ENCODE results near the gene SHF.
A peak's percentile ranks its signal among the peaks of the same experiment; 100 is the strongest.

Gene SHF

DNA sequence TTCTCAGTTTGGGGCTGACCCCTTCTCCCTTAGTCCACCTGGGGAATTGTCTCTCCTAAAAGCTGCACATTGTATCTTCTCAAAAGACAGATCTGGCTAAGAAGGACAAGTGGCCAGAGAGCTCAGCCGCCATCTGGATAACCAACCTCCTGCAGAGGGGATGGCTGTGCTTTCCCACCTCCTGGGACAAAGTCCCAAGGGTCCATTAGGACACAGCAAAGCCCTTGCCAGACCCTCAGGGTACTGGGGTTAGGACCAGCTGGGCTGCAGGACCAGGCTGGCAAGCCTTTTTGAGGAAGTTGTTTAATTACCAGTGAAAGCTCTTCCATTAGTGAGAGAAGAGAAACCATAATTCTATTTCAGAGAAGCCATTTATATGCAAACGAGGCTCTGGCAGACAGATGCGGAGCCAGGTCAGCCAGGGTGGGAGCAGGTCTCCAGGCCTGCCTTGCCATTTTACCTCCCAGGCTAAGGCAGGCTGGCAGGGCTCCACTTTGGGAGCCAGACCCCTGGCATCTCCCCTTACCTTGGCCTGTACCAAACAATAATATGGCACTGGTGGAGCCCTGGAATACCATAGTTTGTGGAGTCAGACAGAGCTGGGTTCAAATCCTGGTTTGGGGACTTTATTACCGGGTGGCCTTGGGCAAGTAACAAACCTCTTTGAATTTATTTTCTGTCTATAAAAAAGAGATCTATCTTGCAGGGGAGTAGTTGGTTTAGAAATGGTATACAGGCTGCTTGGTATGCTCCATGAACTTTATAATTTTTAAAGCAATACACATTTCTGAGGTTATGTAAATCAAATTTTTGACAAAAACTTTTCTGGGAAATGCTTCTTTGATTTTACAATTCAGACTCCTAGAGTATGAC is 17.9 kb downstream of the SHF start:
- DNase-seq (ENCODE audit: low spot score) = no peak

DNA sequence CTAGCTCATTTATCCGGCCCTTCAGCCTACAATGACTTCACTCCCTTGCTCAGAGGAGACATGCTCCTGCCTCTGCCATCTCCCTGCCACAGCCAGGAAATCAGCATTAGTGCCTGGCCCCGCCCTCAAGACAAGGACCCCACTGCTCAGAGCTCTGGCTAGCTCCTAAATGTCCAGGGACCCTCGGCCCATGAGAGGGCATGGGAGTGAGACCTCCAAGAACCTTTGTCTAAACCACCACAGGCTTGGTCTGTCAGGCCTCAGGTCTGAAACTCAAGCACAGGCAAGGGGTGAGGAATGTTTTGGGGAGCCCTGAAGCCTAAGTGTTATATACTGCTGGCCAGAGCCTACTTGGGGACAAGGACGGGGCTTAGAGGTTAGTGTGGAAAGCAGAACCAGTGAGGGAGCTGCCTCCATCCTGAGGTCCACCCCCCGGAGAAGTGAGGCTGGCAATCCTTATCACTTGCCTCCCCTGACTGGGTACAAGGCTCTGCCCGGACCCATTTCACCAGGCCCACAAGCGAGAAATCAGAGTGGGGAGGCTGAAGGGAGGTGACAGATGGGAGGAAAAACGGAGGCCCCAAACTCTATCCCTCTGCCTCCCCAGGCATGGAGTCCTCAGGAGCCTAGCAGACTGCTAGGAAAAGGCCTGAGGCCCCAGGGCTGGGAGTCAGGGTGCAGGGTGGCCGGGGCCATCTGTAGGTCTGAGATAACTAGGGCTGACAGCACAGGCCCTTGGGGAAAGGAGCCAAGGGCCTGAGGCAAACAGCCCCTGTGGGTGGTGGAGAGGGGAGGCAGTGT is 18.8 kb downstream of the SHF start:
- no peak for DNase-seq (ENCODE audit: low spot score)

DNA sequence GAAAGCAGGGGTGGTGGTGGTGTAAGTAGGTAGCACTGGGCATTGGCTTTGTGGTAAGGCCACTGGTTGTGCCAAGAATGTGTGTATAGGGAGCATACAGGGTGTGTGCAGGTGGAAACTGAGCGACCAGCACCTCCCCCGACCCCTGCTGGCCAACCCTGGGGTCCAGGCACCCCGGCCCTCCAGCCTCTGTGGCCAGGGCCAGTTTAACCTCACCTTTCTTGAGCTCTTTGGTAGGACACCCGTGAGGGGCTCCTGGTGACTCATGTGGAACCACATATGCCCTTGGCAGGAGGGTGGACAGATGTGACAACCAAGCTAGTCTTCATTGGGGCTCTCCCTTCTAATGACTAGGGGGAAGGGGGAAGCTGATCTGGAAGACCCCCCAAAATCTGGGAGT is 19.5 kb downstream of the SHF start:
- DNase-seq (ENCODE audit: low spot score) = no peak

DNA sequence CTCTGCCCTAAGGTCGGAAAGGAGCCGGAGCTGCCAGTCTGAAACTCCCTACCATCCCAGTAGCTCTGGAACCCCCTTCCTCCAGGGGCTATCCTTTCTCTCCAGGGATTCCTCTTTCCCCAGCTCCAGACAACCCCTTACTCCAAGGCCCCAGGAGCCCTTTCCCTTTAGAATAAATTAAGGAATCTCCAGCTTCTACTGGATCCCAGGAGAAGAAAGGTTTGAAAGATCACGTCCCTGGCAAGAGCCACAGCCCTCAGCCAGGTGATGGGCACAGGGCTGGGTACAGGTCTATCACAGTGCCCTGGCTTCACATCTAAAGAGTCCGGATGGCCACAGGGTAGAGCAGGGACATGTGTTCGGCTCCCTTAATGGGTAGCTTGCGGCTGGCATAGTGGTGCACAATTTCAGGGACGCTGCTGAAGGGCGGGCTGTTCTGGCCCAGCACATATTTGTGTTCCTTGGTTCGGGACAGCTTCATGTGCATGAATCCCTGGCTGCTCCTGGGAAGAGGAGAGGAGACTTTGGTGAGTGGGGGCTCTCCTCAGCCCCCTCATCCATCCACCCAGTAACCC is 20.0 kb downstream of the SHF start:
- DNase-seq (ENCODE audit: low spot score) = no peak

DNA sequence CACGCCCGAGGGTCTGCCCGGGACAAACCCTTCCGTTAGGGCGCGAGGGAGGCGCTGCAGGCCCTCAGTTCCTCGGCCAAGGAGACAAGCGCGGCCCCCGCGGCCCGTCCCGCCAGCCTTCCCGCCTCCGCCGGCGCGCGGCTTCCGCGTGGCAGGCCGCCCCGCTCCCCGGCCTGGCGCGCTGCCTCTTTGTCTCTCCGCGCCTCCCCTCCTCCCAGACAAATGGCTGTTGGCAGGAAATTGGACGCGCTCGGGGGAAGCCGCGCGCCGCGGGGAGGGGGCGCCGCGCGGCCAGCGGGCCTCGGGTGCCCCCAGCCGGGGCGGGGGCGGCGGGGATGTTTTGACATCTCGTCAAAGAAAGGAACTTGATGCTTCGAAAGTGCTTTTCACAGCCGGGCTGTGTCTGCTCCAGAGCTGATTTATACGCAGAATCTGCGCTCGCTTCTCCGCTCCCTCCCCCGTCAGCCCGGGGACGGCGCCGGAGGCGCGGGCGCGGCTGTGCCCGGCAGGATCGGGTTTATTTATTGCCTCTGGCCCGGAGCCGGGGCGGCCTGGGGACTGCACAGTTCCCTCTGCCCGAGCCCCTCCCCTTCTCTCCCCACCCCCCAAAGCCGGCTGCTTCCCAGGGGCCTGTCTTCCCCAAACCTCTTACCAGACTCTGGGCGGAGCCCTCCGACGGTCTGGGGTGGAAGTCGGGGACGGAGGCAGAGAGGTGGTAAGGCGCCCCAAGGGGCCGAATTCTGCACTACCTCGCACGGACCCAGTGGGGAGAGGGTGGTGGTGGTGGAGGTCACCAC is 20.7 kb downstream of the SHF start:
- DNase-seq (ENCODE audit: low spot score) = peak; percentile 91

DNA sequence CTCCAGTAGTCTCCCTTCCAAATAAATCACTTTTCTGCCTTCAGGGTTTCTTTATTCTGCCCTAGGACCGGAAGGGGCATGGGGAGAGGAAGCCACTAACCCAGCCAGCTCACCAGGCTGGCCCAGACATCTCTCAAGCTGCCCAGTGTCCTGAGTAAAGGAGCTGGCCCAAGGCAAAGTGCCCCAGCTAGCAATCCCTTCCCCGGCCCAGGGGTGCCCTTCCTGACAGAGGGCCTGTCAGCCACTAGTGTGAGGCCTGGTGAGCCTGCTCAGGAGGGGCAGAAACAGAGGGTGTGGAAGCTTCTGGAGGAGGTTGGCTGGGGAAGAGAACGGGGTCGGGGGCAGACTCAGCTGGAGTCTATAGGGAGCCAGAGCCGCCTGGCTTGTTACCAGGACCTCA is 22.2 kb downstream of the SHF start:
- no peak for DNase-seq (ENCODE audit: low spot score)

DNA sequence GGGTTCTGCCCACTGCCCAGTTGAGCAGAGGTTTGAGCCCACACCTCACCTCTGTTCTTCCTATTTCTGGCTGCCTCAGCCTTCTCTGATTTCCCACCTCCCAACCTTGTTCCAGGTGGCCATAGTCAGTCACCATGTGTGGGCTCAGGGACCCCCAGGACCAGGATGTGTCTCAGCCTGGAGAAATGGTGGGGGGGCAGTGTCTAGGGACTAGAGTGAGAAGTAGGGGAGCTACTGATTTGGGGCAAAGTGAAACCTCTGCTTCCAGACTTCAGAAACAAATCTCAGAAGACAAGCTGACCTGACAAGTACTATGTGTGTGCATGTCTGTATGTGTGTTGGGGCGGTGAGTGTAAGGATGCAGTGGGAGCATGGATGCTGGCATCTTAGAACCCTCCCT is 22.9 kb downstream of the SHF start:
- DNase-seq (ENCODE audit: low spot score) = no peak

DNA sequence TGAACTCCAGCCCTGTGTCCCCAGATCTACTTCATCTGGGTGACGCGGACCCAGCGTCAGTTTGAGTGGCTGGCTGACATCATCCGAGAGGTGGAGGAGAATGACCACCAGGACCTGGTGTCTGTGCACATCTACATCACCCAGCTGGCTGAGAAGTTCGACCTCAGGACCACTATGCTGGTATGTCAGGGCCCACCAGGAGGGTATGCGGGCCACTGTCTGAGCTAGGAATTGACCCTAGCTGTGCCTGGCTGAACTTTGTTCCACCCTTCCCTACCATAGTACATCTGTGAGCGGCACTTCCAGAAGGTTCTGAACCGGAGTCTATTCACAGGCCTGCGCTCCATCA is 24.3 kb downstream of the SHF start:
- no peak for DNase-seq (ENCODE audit: low spot score)

DNA sequence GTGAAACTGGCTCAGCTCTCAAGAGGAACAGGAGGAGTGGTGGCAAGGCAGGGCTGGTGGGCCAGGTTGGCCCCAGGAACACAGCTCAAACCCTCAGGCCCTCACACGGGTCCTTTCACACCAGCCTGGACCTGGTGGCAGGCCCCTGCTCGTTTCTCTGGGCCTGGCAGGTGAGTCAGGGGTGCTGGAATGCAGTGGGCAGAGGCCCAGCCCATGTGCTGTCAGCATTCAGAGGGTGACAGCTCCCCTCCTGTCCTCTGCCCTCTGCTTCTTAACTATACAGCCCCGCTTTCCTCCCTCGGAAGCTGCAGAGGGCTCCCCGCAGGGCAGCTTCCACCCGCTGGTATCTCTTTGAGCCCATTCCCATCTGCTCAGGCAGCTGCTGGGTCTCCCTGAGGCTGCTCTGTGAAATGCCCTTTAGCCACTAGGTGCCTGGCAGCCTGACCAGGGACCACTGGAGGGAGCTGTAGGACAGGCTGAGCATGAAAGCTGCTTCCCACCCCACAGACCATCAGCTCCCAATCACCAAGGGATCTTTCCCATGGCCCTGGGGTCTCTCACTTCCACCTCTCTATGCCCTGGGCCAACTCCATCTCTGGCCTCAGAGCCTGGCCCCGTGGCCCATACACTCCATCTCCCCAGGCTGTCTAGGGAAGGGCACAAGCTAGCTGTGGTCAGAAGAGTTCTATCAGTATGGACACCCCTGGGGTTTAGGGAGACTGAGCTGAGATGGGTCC is 24.8 kb downstream of the SHF start:
- DNase-seq (ENCODE audit: low spot score) = peak; percentile 86

DNA sequence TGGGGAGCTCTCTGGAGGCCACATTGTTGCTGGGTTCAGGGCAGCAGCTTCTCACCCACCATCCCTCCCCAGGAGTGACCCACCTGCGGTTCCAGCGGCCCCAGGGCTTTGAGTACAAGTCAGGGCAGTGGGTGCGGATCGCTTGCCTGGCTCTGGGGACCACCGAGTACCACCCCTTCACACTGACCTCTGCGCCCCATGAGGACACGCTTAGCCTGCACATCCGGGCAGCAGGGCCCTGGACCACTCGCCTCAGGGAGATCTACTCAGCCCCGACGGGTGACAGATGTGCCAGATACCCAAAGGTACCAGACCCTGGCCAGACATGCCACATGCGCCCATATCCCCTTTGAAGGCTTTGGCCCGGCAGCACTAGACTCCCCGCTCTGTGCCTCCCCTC is 26.1 kb downstream of the SHF start:
- no peak for DNase-seq (ENCODE audit: low spot score)

DNA sequence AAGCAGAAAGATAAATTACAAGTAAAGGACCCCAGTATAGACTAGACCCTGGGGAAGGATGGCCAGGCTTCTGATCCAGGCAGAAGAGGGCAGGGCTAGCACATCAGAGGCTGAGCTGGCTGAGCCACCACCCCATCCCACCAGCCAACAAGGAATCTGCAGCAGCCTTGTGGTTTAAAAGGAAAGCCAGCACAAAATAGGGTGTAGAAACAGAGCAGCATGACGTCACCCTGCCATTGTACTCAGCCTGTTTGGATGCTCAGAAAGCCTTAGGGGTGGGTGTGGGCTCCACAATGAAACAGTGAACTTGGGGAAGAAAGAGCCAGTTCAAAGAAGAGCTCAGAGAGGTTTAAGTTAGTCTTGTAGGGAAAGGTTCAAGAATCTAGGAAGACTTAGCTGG is 29.8 kb downstream of the SHF start:
- DNase-seq (ENCODE audit: low spot score) = no peak

DNA sequence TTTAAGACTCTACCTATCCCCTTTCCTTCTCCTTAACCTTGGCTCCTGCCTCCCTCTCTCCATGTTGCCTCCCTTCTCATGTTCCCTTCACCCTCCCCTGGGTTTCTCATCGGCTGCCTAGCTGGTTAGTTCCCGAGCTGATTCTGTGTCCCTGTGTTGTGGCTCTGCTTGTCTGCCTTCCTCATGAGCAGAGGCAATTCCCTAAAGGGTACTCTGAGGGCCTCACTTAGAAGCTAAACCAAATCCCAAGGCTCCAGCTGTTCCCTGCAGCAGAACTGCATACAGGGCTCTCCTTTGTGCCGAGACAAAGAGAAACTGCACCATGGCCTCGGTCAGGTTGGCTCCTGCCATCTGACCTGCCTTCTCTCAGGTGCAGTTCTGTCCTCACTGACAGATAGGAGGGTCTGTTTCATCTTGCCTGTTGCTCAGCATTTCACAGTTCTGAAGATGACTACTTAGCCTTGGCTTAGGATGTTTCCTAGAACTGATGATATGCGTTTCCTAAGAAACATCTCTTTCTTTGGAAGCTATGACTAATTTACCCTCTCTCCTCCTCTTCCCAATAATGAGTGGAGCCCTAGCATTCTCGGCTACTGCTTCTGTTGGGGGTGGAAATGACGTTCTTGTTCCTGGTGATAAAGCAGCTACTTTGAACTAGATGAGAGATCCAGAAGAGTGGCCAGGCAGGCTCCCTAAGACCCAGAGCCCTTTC is 30.9 kb downstream of the SHF start:
- DNase-seq (ENCODE audit: low spot score) = no peak

DNA sequence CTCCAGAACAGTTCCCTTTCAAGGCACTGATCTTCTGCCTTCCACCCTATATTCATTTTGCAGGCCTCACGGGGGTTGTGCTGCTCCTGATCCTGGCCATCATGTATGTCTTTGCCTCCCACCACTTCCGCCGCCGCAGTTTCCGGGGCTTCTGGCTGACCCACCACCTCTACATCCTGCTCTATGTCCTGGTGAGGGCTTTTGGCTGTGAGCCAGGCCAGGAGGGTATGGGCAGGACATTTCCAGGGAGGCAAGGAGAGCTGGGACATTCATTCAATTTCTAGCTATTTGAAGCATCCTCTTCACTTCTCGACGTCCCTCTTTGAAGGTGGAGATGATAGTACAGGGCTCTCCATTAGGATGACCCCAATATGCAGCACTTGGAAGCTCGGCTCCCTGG is 32.0 kb downstream of the SHF start:
- no peak for DNase-seq (ENCODE audit: low spot score)

DNA sequence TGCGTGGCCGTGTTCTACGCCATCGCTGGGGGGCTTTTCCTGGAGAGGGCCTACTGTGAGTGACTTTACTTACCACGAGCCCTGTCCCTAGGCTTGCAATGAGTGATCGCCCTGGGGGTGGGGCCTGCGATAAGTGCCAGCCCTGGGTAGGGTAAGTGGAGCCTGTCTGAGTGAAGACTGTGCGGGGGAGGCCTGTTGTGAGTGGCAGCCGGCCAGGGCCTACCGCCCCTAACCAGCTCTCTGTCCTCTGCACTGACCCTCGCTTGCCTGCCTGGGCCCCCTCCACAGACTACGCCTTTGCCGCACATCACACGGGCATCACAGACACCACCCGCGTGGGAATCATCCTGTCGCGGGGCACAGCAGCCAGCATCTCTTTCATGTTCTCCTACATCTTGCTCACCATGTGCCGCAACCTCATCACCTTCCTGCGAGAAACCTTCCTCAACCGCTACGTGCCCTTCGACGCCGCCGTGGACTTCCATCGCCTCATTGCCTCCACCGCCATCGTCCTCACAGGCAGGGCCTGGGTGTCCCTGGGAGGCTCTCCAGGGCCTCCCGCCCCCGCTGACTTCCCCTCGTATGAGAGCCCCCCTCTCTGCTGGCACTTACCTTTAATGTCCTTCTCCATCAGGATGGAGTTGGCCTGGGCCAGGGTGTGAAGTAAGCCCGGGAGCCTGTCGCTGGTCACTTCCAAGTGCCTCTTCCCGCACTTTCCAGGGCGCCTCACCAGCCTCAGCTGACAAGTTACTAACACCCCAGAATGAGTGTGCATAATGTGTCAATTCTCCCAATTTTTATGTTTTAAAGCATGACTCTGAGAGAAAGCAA is 35.6 kb downstream of the SHF start:
- no peak for DNase-seq (ENCODE audit: low spot score)

DNA sequence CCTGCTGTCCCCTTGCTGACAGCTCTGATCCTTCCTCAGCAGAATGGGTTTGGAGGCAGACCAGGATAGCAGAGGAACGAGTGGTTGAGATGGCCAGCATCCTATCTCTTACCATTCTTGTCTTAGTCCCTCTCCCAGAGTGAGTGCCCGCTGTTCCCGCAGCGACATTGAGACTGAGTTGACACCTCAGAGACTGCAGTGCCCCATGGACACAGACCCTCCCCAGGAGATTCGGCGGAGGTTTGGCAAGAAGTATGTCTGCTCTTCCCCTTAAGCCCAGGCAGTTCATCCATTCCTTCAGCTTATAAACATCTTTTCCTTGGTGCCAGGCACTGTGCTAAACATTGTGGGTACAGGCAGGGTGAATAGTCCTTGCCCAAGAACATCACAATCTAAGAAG is 36.8 kb downstream of the SHF start:
- no peak for DNase-seq (ENCODE audit: low spot score)

DNA sequence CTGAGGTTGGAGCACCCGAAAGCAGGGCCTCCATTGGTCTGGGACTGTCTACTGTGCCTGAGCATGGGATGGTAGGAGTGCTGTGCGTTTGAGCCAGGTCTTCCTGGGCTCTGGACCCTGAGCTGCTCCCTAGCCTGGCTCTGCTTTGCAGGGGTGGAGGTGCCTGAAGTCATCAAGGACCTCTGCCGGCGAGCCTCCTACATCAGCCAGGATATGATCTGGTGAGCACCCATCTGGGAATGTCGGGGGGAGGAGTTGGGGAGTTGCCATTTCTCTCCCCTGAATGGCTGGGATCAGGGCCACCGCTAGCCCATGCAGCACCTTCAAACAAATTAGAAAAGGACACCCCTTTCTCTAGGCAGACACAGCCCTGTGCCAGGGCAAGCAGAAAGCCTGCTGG is 37.3 kb downstream of the SHF start:
- no peak for DNase-seq (ENCODE audit: low spot score)

DNA sequence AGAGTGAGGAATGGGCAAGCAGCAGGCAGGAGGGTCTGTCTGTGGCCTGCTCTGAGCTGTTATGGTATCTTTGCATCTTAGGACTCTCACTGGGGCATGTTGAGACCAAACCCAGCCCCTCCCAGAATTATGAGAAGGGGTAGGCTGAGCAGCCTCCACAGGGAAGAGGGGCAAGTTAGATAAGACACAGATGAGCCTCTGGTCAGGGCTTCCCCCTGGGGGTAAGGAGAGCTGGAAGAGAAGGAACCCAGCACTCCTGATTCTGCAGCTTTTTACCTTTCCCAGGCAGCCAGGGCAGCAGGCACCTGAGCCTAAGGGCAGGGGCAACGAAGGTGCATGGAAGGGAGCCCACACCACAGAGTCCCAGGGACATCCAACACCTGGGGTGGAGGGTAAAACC is 38.7 kb downstream of the SHF start:
- no peak for DNase-seq (ENCODE audit: low spot score)

DNA sequence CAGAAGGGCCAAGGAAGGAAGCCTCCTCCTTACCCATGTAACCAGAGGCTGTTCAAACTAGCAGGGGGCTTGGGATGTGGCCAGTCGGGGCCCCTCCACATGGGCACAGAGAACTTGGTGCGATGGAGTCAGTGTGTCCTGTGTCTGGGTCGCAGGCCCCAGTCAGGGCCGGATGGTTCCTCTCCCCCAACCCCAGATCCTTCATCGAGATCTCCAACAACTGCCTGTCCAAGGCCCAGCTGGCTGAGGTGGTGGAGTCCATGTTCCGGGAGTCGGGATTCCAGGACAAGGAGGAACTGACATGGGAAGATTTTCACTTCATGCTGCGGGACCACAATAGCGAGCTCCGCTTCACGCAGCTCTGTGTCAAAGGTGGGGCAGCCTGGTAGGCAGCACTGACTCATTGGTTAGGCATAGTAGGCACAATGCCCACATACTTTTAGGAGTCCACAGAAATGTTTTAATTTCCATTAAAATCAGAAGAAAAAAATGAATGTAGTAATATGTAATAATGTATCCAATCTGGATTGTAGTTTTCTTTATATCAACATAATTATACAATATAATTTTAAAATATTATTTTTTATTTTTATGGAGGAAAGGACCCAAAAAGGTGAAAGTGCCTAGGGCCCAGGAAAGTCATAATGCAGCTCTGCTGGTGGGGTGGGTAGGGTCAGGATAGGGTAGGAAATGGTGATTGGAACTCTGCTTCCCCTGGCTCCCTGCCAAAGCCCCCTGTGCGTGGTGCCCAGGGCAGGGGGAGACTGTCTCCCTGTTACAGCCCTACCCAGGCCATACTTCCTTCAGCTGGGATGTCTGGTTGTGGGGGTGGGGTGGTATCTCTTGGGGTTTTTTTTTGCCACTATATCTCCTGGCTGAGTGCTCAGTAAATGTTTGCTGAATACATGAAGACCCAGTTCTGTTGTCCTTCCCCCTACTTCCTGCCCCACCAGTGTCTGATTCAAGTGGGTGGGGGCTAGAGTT is 39.4 kb downstream of the SHF start:
- DNase-seq (ENCODE audit: low spot score) = no peak

DNA sequence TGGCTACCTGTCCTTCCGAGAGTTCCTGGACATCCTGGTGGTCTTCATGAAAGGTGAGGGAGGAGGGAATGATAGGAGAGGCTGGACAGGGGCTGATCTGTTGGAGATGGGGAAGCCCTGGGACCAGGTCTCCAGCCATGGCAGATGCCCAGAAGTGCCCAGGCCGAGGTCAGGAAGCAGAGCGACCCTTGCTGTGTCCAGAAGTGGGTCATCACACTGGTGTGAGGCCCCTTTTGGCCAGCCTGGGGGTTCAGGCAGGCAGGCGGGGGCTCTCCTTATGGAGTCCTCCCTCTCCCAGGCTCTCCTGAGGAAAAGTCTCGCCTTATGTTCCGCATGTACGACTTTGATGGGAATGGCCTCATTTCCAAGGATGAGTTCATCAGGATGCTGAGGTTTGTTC is 40.2 kb downstream of the SHF start:
- DNase-seq (ENCODE audit: low spot score) = no peak

Measured in ecto neural progenitor cell (in vitro differentiated cells).